GM12872 (cell line): Measurements from ENCODE around the gene NACA.

Source experiments
- CTCF ChIP-seq: IDR thresholded peaks from 3 replicates; pipeline ENCODE4 v1.5.1; 2011; ENCODE audit warnings: low read depth, mild to moderate bottlenecking, low read length, moderate library complexity; ENCODE audit not compliant: insufficient read depth

The NACA gene

GRCh38 chr12:56724972-56725722, at the start of gene NACA:
Gene NACA, minus strand, starts transcription at chr12:56725299. Its CDS starts 778 bp downstream, at chr12:56724521.
- TF ChIP-seq CTCF, result no peak

- no peak for TF ChIP-seq CTCF
Measured at GRCh38 chr12:56773113-56773512, 48.0 kb upstream of the NACA start.

GRCh38 chr12:56772625-56773024, 47.5 kb upstream of the NACA start:
- TF ChIP-seq CTCF, result no peak

GRCh38 chr12:56769868-56770267, 44.8 kb upstream of the NACA start:
- TF ChIP-seq CTCF, result no peak

GRCh38 chr12:56768424-56768823, 43.3 kb upstream of the NACA start:
- TF ChIP-seq CTCF, result no peak

- no peak for TF ChIP-seq CTCF
Measured at GRCh38 chr12:56766535-56766934, 41.4 kb upstream of the NACA start.

GRCh38 chr12:56763753-56764657, 38.9 kb upstream of the NACA start:
- TF ChIP-seq CTCF, result no peak
